Endothelial cell of umbilical vein (primary cell): ENCODE results near the gene HMCES.

Experiments used
- POLR2A ChIP-seq: IDR thresholded peaks from 2 replicates; pipeline ENCODE4 v1.6.1; 2012; ENCODE audit warnings: low read depth, mild to moderate bottlenecking, control low read depth, low read length
- POLR2AphosphoS5 ChIP-seq: IDR thresholded peaks from 2 replicates; pipeline ENCODE4 v1.6.1; 2012; ENCODE audit warnings: low read depth, mild to moderate bottlenecking, control low read depth, low read length, moderate library complexity; ENCODE audit not compliant: insufficient read depth

DNA sequence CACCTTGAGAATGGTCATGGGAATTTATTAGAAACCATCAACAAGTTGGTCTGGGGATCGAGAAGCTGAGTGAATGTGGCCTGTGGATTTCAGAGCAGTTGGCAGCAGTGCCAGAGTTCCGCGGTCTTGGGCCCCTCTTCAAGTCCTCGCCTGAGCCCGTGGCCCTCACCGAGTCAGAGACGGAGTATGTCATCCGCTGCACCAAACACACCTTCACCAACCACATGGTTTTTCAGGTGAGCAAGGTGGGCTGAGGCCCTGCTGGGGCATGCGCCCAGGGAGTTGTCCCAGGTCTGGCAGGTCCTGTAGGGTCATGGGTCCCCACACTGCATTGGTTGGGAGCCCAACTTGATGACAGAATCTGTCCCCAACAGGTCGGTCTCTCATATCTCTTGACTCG is 7.0 kb upstream of the HMCES start:
- TF ChIP-seq POLR2A: no peak
- TF ChIP-seq POLR2AphosphoS5: no peak
